ENCODE results near the gene STH. TPM values are rescaled to one million over a fixed set of nuclear protein-coding genes. Genes with fewer than 3 reads are reported as not detected.

Gene STH
- total RNA-seq, 1 donor from 2014 or later = not detected

- DNase-seq (ENCODE audit: low read depth) (no peak), FAIRE-seq (no peak)
- H3K27ac ChIP-seq (ENCODE audit: low read depth, low read length) = no peak overlapping the region
- H3K4me1 ChIP-seq (ENCODE audit: insufficient read depth, low read length) = no peaks in the 10 kb centered on the region
- no peak overlapping the region for H3K27ac Mint-ChIP-seq (ENCODE audit: unreplicated experiment)
- H3K36me3 Mint-ChIP-seq (ENCODE audit: low read depth, unreplicated experiment) = peaks cover 4% of the 10 kb centered on the region
- no peaks in the 10 kb centered on the region for H3K4me1 Mint-ChIP-seq (ENCODE audit: low read depth, unreplicated experiment)
- no peaks in the 10 kb centered on the region for H3K79me2 ChIP-seq (ENCODE audit: insufficient read depth, low read length)
- peaks cover 18% of the 10 kb centered on the region for H3K9me3 Mint-ChIP-seq (ENCODE audit: unreplicated experiment)
- H2AFZ ChIP-seq (ENCODE audit: low read depth, low read length) = no peak overlapping the region
- no peak overlapping the region for H3K9ac ChIP-seq (ENCODE audit: low read length)
- TF ChIP-seq CTCF (IDR thresholded peaks at IDR 0.05; ENCODE audit: insufficient read depth, low read depth, low read length) (no peak), EZH2 (IDR thresholded peaks at IDR 0.05; ENCODE audit: insufficient read depth, low read length) (no peak)
- H3K27me3 ChIP-seq (ENCODE audit: insufficient read depth, low read length) = peaks cover 29% of the 10 kb centered on the region
- H3K4me2 ChIP-seq (ENCODE audit: low read length) = no peak overlapping the region
- no peaks in the 10 kb centered on the region for H3K9me3 ChIP-seq (ENCODE audit: insufficient read depth, low read depth, low read length)
- H3K4me3 ChIP-seq (ENCODE audit: insufficient read depth, low read depth, low read length) = no peak overlapping the region
- H3K36me3 ChIP-seq (ENCODE audit: insufficient read depth, low read length) = no peaks in the 10 kb centered on the region
- peaks cover 45% of the 10 kb centered on the region for H3K27me3 Mint-ChIP-seq (ENCODE audit: low read depth, unreplicated experiment)
- no peaks in the 10 kb centered on the region for H4K20me1 ChIP-seq (ENCODE audit: insufficient read depth, low read length)
- H3K4me3 Mint-ChIP-seq (ENCODE audit: unreplicated experiment) = no peak overlapping the region
These were observed 29.3 kb upstream of the STH start for GRCh38 chr17:45969726-45970125.

GRCh38 chr17:45970659-45971058, 28.4 kb upstream of the STH start:
- Histone ChIP-seq H3K4me1 (ENCODE audit: insufficient read depth, low read length) (no peaks in the 10 kb centered on the region), H4K20me1 (ENCODE audit: insufficient read depth, low read length) (no peaks in the 10 kb centered on the region), H3K36me3 (ENCODE audit: insufficient read depth, low read length) (no peaks in the 10 kb centered on the region), H3K27ac (ENCODE audit: low read depth, low read length) (no peak overlapping the region), H2AFZ (ENCODE audit: low read depth, low read length) (no peak overlapping the region), H3K4me3 (ENCODE audit: insufficient read depth, low read depth, low read length) (no peak overlapping the region), H3K79me2 (ENCODE audit: insufficient read depth, low read length) (no peaks in the 10 kb centered on the region), H3K27me3 (ENCODE audit: insufficient read depth, low read length) (peaks cover 28% of the 10 kb centered on the region), H3K9me3 (ENCODE audit: insufficient read depth, low read depth, low read length) (no peaks in the 10 kb centered on the region), H3K9ac (ENCODE audit: low read length) (no peak overlapping the region), H3K4me2 (ENCODE audit: low read length) (no peak overlapping the region)
- no peak for DNase-seq (ENCODE audit: low read depth)
- TF ChIP-seq CTCF (IDR thresholded peaks at IDR 0.05; ENCODE audit: insufficient read depth, low read depth, low read length) (no peak), EZH2 (IDR thresholded peaks at IDR 0.05; ENCODE audit: insufficient read depth, low read length) (no peak)
- H3K36me3 Mint-ChIP-seq (ENCODE audit: low read depth, unreplicated experiment) = peaks cover 4% of the 10 kb centered on the region
- no peak for FAIRE-seq
- H3K4me1 Mint-ChIP-seq (ENCODE audit: low read depth, unreplicated experiment) = no peaks in the 10 kb centered on the region
- no peak overlapping the region for H3K27ac Mint-ChIP-seq (ENCODE audit: unreplicated experiment)
- H3K4me3 Mint-ChIP-seq (ENCODE audit: unreplicated experiment) = no peak overlapping the region
- H3K27me3 Mint-ChIP-seq (ENCODE audit: low read depth, unreplicated experiment) = peaks cover 43% of the 10 kb centered on the region
- H3K9me3 Mint-ChIP-seq (ENCODE audit: unreplicated experiment) = peaks cover 18% of the 10 kb centered on the region

GRCh38 chr17:45971698-45972141, 27.3 kb upstream of the STH start:
- H3K4me3 Mint-ChIP-seq (ENCODE audit: unreplicated experiment) = no peak overlapping the region
- DNase-seq (ENCODE audit: low read depth) (no peak), FAIRE-seq (no peak)
- no peaks in the 10 kb centered on the region for H3K36me3 ChIP-seq (ENCODE audit: insufficient read depth, low read length)
- no peaks in the 10 kb centered on the region for H3K9me3 ChIP-seq (ENCODE audit: insufficient read depth, low read depth, low read length)
- H3K27me3 Mint-ChIP-seq (ENCODE audit: low read depth, unreplicated experiment) = peaks cover 37% of the 10 kb centered on the region
- H3K27ac ChIP-seq (ENCODE audit: low read depth, low read length) = no peak overlapping the region
- H3K4me1 ChIP-seq (ENCODE audit: insufficient read depth, low read length) = no peaks in the 10 kb centered on the region
- H3K27ac Mint-ChIP-seq (ENCODE audit: unreplicated experiment) = no peak overlapping the region
- TF ChIP-seq EZH2 (IDR thresholded peaks at IDR 0.05; ENCODE audit: insufficient read depth, low read length) = no peak
- TF ChIP-seq CTCF (IDR thresholded peaks at IDR 0.05; ENCODE audit: insufficient read depth, low read depth, low read length) = no peak
- no peak overlapping the region for H2AFZ ChIP-seq (ENCODE audit: low read depth, low read length)
- H3K4me3 ChIP-seq (ENCODE audit: insufficient read depth, low read depth, low read length) = no peak overlapping the region
- H3K9ac ChIP-seq (ENCODE audit: low read length) = no peak overlapping the region
- no peaks in the 10 kb centered on the region for H4K20me1 ChIP-seq (ENCODE audit: insufficient read depth, low read length)
- peaks cover 4% of the 10 kb centered on the region for H3K36me3 Mint-ChIP-seq (ENCODE audit: low read depth, unreplicated experiment)
- H3K9me3 Mint-ChIP-seq (ENCODE audit: unreplicated experiment) = peaks cover 18% of the 10 kb centered on the region
- H3K79me2 ChIP-seq (ENCODE audit: insufficient read depth, low read length) = no peaks in the 10 kb centered on the region
- H3K27me3 ChIP-seq (ENCODE audit: insufficient read depth, low read length) = peaks cover 23% of the 10 kb centered on the region
- no peak overlapping the region for H3K4me2 ChIP-seq (ENCODE audit: low read length)
- no peaks in the 10 kb centered on the region for H3K4me1 Mint-ChIP-seq (ENCODE audit: low read depth, unreplicated experiment)
